Osteocyte (in vitro differentiated cells): ENCODE results near the gene FBXL7. TPM values are rescaled to one million over a fixed set of nuclear protein-coding genes. Genes with fewer than 3 reads are reported as not detected.

Source experiments
- DNase-seq: peaks from one replicate; pipeline ENCODE4 v3.0.0; 2021; ENCODE audit warnings: mixed read lengths; ENCODE audit not compliant: unreplicated experiment; ENCODE audit errors: extremely low spot score
- H3K27ac Mint-ChIP-seq: one replicate; pipeline ENCODE4 v1.8.0; 2021; ENCODE audit warnings: mild to moderate bottlenecking, mixed read lengths; ENCODE audit not compliant: unreplicated experiment
- H3K27me3 Mint-ChIP-seq: one replicate; pipeline ENCODE4 v1.8.0; 2021; ENCODE audit warnings: mixed read lengths; ENCODE audit not compliant: unreplicated experiment
- H3K36me3 Mint-ChIP-seq: one replicate; pipeline ENCODE4 v1.8.0; 2021; ENCODE audit warnings: mixed read lengths; ENCODE audit not compliant: unreplicated experiment
- H3K4me1 Mint-ChIP-seq: one replicate; pipeline ENCODE4 v1.8.0; 2021; ENCODE audit warnings: mixed read lengths; ENCODE audit not compliant: unreplicated experiment
- H3K4me3 Mint-ChIP-seq: one replicate; pipeline ENCODE4 v1.8.0; 2021; ENCODE audit warnings: mild to moderate bottlenecking, moderate library complexity, mixed read lengths; ENCODE audit not compliant: unreplicated experiment
- H3K9me3 Mint-ChIP-seq: one replicate; pipeline ENCODE4 v1.8.0; 2021; ENCODE audit warnings: mixed read lengths; ENCODE audit not compliant: unreplicated experiment
- CTCF ChIP-seq: fragments of 200-600 bp; sonication (generic); IDR thresholded peaks from 2 replicates; pipeline ENCODE4 v1.5.0; 2021; ENCODE audit warnings: antibody characterized with exemption, mild to moderate bottlenecking, moderate library complexity
- total RNA-seq: library from RNA; stranded (reverse); gene quantifications from 2 replicates; pipeline ENCODE4 v1.2.1, GENCODE V29; 2021

FBXL7 gene
- total RNA-seq, 1 donor from 2014 or later: 28.4 TPM

DNA sequence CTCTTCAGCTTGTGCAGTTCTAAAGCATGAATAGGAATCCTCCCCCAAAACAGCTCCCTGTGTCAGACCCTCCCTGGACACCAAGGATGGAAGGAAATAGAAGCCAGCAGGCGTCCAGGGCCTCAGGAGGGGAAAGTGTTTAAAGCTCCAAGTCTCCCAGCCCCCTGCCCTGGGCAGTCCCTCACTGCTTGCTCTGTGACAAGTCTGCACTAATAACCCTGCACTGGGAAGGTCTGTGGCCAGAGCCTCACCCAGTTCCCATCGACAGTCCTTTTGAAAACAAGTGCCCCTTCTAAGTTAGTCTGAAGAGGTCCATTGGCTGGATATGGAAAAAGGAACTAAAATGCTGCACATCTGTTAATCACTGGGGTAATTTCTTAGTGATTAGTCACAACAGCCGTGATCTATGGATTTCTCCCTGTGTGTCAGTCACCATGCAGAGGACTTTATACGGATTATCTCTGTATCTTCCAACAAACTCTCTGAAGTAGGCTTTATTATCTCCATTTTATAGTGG is 195.3 kb downstream of the FBXL7 start:
- Mint-ChIP-seq H3K9me3 (no peaks in the 10 kb centered on the region), H3K36me3 (no peaks in the 10 kb centered on the region), H3K4me1 (peaks cover 64% of the 10 kb centered on the region), H3K4me3 (peak overlapping the region; percentile 57), H3K27me3 (no peaks in the 10 kb centered on the region), H3K27ac (peak overlapping the region; percentile 96)
- TF ChIP-seq CTCF: no peak
- no peak for DNase-seq

GRCh38 chr5:15700373-15700772 is 200.4 kb downstream of the FBXL7 start:
- no peak overlapping the region for H3K4me3 Mint-ChIP-seq
- H3K36me3 Mint-ChIP-seq: peaks cover 2% of the 10 kb centered on the region
- no peak for TF ChIP-seq CTCF
- DNase-seq: no peak
- no peaks in the 10 kb centered on the region for H3K27me3 Mint-ChIP-seq
- H3K27ac Mint-ChIP-seq: no peak overlapping the region
- H3K4me1 Mint-ChIP-seq: peaks cover 63% of the 10 kb centered on the region
- H3K9me3 Mint-ChIP-seq: no peaks in the 10 kb centered on the region

DNA sequence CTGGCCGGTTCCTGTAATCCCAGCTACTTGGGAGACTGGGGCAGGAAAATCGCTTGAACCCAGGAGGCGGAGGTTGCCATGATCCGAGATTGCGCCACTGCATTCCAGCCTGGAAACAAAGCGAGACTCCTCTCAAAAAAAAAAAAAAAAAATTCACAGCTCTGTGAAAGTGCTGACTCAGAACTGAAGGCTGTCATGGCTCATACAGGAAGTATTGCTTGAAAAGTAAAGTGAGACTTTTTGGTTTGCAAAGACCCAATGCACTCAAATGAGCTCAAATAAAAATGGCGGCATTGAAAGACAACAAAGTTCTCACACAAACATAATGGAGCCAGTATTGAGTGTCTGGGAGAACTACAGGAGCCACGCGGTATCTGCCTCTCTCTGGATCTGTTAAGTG is 202.1 kb downstream of the FBXL7 start:
- no peak for TF ChIP-seq CTCF
- Mint-ChIP-seq H3K4me1 (peaks cover 55% of the 10 kb centered on the region), H3K27me3 (no peaks in the 10 kb centered on the region), H3K36me3 (peaks cover 2% of the 10 kb centered on the region), H3K27ac (peak overlapping the region; percentile 50), H3K9me3 (no peaks in the 10 kb centered on the region), H3K4me3 (no peak overlapping the region)
- no peak for DNase-seq

DNA sequence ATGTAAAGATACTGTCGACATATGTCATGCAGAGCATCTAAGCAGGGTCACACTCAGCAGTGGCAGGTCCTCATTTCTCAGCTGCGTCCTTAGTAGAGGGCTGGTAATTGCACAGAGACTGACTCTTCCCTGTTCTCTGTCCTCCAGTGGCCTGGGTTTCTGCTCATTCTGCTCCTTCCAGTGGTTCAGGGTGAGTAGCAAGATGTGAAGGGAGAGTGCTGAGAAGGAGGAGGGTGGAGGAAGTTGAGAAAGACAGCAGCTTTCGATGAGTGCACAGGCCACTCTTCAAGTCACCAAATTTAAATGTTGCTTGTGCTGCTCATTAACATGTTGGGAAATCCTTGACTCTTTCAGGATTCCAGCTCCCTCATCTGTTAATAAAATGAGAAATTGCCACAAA is 203.9 kb downstream of the FBXL7 start:
- peaks cover 66% of the 10 kb centered on the region for H3K4me1 Mint-ChIP-seq
- H3K27me3 Mint-ChIP-seq: no peaks in the 10 kb centered on the region
- peaks cover 2% of the 10 kb centered on the region for H3K36me3 Mint-ChIP-seq
- no peaks in the 10 kb centered on the region for H3K9me3 Mint-ChIP-seq
- no peak for TF ChIP-seq CTCF
- peak overlapping the region; percentile 79 for H3K27ac Mint-ChIP-seq
- no peak for DNase-seq
- no peak overlapping the region for H3K4me3 Mint-ChIP-seq

- H3K9me3 Mint-ChIP-seq: no peaks in the 10 kb centered on the region
- peak overlapping the region; percentile 80 for H3K27ac Mint-ChIP-seq
These were observed 204.5 kb downstream of the FBXL7 start for GRCh38 chr5:15704397-15704947.

More at GRCh38 chr5:15704397-15704947, 204.5 kb downstream of the FBXL7 start:
- peaks cover 66% of the 10 kb centered on the region for H3K4me1 Mint-ChIP-seq
- peaks cover 2% of the 10 kb centered on the region for H3K36me3 Mint-ChIP-seq
- no peak for DNase-seq
- H3K4me3 Mint-ChIP-seq: no peak overlapping the region
- TF ChIP-seq CTCF: no peak
- H3K27me3 Mint-ChIP-seq: no peaks in the 10 kb centered on the region
